Umbilical cord (tissue), 2 donors: ENCODE data around the gene SLC35F1. TPM values are rescaled to one million over a fixed set of nuclear protein-coding genes. Genes with fewer than 3 reads are reported as not detected.

Source experiments
- DNase-seq: peaks from one replicate; pipeline ENCODE4 v3.0.0-alpha.2; 2015; ENCODE audit warnings: low spot score
- total RNA-seq: library from RNA; depleted of rRNA; stranded (reverse); fragments of >200 nt; gene quantifications from one replicate; pipeline ENCODE4 v1.2.3, GENCODE V29; 2014; ENCODE audit warnings: low replicate concordance; ENCODE audit not compliant: insufficient read depth

The SLC35F1 gene
- total RNA-seq, 1 donor from 2014 or later: 2.2 TPM

GRCh38 chr6:118313762-118314161, 406.7 kb downstream of the SLC35F1 start:
- no peak for DNase-seq

- DNase-seq: no peak
These were observed 409.8 kb downstream of the SLC35F1 start for GRCh38 chr6:118316796-118317384.

GRCh38 chr6:118317581-118318563, 410.8 kb downstream of the SLC35F1 start:
- DNase-seq: peak; percentile 42

GRCh38 chr6:118318648-118319047, 411.6 kb downstream of the SLC35F1 start:
- DNase-seq: peak; percentile 9

GRCh38 chr6:118319416-118319815, 412.4 kb downstream of the SLC35F1 start:
- DNase-seq: no peak

- no peak for DNase-seq
These were observed 413.0 kb downstream of the SLC35F1 start for GRCh38 chr6:118319894-118320649.

- no peak for DNase-seq
These were observed 413.6 kb downstream of the SLC35F1 start for GRCh38 chr6:118320652-118321051.

- DNase-seq: peak; percentile 16
These were observed 417.1 kb downstream of the SLC35F1 start for GRCh38 chr6:118324116-118324515.

- no peak for DNase-seq
These were observed 418.3 kb downstream of the SLC35F1 start for GRCh38 chr6:118325220-118325860.

- peak; percentile 9 for DNase-seq
These were observed 419.6 kb downstream of the SLC35F1 start for GRCh38 chr6:118326712-118327111.

GRCh38 chr6:118327237-118327636, 420.2 kb downstream of the SLC35F1 start:
- no peak for DNase-seq

GRCh38 chr6:118333772-118334171, 426.7 kb downstream of the SLC35F1 start:
- no peak for DNase-seq

- DNase-seq: no peak
These were observed 427.6 kb downstream of the SLC35F1 start for GRCh38 chr6:118334634-118335033.

GRCh38 chr6:118335325-118335816, 428.3 kb downstream of the SLC35F1 start:
- no peak for DNase-seq

- DNase-seq: peak; percentile 41
These were observed 437.1 kb downstream of the SLC35F1 start for GRCh38 chr6:118344014-118344670.

GRCh38 chr6:118350881-118351430, 443.9 kb downstream of the SLC35F1 start:
- no peak for DNase-seq

GRCh38 chr6:118353564-118353963, 446.5 kb downstream of the SLC35F1 start:
- DNase-seq: no peak

- no peak for DNase-seq
These were observed 447.6 kb downstream of the SLC35F1 start for GRCh38 chr6:118354641-118355040.

GRCh38 chr6:118356054-118356453, 449.0 kb downstream of the SLC35F1 start:
- DNase-seq: peak; percentile 8

GRCh38 chr6:118356686-118357085, 449.6 kb downstream of the SLC35F1 start:
- no peak for DNase-seq
